PC-9 (cell line): ENCODE results near the gene TNS1.

Experiments
- CTCF ChIP-seq: fragments of 200-600 bp; sonication (generic); conservative IDR thresholded peaks from 2 replicates; pipeline ENCODE4 v1.6.1; 2017; ENCODE audit warnings: mixed run types, antibody characterized with exemption, mild to moderate bottlenecking, moderate library complexity
- EZH2 ChIP-seq: fragments of 200-600 bp; sonication (generic); IDR thresholded peaks from 2 replicates; pipeline ENCODE4 v1.8.0; 2017; ENCODE audit warnings: antibody characterized with exemption, low read depth

- no peak for TF ChIP-seq EZH2
- no peak for TF ChIP-seq CTCF
Measured at GRCh38 chr2:217854684-217855420, 147.9 kb downstream of the TNS1 start.
